Activated CD8-positive, alpha-beta memory T cell treated with anti-CD3 and anti-CD28 coated beads, Interleukin-2, amount 50 U/mL, for 24 hours (primary cell): ENCODE results near the gene HYCC1.

Source experiments
- DNase-seq: peaks from one replicate; pipeline ENCODE4 v3.0.0-alpha.2; 2020; ENCODE audit errors: extremely low read depth

HYCC1 gene

DNA sequence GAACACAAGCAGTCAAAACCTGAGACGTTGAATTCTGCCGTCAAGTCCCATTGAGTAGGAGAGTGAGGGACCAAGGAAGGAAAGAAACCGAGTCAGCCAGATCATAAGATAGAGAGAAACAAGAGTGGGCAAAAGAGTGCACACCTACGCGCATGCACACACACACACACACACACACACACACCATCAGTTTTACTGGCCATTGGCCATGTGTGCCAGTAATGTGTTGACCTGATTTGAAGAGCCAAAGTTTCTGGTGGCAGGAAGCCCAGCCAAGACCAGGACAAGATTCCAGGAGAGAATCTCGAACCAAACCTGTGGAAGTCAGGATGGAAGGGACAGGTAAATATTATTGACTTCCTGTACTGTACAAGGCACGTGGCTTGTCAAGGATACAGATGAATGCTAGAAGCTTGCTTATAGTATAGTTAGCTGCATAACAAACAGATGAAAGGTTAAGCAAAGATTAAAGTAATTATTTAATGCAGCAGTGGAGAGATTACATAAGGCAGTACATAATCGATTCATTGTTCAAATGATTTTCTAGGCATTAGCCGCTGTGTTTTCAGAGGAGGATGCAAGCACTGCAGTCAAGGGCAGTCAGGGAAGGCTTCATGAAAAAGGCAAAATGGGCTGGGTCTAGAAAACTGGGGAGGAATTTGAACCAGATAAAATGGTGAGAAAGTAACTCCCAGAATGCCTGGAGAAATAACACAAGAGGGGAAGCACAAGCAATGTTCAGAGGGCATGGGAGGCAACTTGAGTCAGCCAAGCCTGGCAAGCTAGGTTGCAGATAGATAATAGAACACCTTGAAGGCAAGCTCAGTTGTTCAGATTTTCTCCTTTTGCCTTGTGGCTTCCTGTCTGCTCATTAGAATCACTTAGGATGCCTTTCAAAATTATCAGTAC is 2.7 kb upstream of the HYCC1 start:
- no peak for DNase-seq

DNA sequence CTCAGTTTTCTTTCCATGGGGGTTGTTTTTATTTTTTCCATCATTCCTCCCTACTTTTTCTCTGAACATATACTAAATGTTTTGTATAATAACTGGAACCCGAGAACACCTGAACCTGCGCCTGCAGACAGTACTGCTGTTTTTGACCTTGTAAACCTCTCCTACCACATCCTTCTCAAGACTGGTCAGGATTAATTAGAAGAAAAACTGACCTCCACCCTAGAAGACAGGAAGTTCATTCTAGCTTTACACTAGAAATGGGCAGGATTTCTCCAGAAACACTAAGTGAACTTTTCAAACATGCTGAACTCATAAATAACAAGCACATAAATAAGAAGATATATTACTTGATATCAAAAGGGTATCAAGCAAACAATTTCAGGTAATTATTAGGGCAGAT is 751 bp upstream of the HYCC1 start:
- no peak for DNase-seq

DNA sequence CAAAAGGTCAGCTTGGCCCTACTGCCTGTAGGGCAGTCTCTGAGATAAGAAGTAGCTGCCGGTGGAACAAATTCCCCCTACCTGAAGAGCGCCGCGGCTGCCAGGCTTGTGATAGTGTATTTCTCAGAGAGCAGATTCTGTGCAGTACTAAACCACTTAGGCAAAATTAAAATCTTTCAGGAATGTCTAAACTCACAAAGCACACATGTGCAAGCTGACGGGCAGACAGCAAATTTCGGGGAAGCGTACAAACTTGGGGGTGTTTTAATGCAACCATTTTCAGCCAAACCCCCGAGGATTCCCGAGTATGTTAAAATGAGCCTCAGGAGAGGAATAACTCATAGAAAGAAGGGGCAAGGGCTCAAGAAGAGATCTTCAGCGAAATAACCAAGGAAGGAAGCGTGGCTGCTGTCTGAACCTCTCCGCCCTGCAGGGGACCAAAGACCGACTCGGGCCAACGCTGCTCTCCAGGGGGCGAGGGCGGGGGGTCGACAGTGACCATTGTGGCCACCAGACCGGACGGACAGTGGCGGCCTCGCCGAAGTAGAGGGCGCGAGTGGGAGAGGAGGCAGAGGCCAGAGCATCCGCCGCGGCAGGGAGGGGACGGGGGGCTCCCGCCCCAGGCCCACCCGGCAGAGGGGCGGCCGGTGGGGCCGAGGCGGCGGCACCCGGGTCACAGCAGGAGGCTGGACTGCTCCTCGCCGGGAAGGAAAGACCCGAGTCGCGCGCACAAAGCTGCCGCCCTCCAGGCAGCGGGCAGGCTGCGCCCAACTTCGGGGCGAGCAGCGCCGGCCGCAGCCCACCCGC is 819 bp downstream of the HYCC1 start:
- DNase-seq = no peak

DNA sequence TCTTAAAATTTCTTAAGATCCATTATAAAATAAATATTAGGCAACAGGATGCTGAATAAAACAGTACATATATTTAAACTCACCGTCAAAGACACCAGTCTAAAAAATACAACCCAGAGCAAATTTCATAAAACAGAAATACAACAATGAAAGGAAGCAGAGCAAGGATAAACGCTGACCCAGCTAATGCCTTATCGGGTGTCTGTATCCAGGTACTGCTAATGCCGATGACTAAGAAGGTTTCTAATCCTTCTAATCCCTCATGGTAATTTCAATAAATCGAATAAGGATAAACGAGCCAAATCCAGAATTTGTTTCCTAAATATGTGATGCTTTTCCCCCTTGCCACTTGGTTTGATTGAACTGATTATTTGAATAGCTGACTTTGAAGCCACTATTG is 1.7 kb downstream of the HYCC1 start:
- no peak for DNase-seq

DNA sequence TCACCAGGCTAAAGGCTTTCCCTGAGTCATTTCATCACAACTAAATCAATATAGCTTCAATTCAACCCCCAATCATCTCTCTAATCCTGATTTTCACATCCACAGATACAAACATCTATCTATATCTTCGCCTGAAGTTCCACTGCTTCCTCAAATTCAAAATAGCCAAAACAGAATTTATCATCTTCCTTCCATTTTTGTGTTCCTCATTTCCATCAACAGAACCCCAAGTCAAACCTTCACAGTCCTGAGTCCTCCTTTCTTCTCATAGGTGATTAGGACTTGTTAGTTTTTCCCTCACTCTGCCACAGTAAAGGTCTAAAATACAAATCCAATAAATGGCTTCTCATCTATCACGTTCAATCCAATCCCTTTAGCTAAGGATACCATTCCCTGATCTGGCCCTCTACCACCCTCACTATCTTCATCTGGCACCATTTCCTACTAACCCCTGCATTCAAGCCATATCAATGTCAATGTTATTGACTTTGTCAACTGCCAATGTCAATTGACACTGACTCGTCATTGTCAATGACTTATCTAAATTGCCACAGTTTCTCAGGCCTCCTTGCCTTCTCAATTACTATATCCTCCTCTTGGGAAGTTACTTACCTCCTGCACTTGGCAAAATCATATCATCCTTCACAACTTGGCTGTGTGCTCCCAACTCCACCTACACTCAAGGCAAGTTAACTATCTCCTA is 2.6 kb downstream of the HYCC1 start:
- no peak for DNase-seq

DNA sequence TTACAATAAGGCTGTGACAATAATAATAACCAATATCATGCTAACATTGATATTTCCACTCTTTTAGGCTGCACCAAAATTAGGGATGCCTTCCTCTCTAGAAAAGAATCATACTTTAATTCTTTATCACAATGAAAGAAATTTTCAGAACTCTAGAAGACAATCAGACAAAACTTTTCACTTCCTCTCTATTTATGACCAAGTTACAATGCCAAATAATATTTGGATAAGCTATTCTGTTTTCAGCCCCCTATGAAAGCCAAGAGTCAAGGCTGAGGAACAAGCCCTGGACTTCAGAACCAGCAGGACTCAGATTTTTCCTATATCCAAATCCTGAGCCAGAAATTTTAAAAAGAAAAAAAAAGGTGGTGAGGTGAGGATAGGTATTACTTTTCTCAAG is 4.6 kb downstream of the HYCC1 start:
- DNase-seq = no peak

DNA sequence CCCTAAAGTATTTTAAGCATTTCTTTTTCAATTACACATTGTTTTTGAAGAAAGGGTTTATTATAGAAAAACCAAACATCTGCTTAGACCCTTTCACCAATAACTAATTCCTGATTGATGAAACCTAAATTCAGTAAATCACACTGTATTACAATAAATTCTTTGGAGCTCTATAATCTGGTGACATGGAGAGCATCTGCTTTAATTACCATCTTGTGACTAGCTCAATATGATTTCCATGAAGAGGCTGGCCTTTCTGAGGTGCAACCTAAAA is 9.7 kb downstream of the HYCC1 start:
- DNase-seq = no peak

DNA sequence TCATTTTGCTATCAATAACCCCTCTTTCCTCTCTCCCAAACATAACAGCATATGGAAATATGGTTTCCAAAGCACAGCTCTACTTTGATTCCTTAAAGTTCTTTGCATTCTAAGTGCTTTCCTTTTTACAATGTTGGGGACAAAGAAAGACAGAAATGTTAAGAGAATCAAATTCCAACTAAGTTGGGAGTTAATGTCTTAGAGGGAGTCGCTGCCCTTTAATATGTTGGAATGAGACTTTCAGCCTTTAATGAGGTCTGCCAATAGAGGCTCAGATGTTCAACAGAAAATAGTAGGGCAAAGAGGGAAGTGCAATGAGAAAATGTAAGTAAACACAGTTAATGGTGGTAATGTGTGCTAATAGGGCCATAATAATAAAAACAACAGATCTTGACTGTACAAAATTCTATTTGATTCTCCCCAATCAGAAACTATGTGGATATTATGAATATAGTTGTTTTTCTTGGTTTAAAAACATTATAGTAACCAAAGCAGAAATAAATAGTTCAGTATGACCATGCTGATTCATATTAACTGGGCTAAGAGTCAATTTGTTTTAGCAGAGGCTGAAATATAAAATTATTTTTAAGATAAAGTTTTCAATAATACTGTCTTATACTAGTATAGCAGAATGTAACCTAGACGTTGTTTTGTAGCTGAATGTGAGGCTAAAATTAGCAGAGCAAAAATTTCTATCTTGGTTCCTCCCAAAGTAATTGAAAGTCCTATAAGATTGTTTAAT is 10.3 kb downstream of the HYCC1 start:
- no peak for DNase-seq

DNA sequence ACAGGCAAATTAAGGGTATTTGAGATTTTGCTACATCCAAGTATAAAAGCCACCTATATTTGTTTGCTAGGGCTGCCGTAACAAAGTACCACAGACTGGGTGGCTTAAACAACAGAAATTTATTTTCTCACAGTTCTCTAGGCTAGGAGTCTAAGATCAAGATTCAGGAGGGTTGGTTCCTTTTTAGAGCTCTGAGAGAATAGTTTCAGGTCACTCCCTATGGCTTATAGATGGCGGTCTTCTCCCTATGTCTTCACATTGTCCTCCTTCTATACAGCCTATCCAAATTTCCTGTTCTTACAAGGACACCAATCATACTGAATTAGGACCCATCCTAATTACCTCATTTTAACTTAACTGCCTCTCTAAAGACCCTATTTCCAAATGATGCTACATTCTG is 11.2 kb downstream of the HYCC1 start:
- no peak for DNase-seq

DNA sequence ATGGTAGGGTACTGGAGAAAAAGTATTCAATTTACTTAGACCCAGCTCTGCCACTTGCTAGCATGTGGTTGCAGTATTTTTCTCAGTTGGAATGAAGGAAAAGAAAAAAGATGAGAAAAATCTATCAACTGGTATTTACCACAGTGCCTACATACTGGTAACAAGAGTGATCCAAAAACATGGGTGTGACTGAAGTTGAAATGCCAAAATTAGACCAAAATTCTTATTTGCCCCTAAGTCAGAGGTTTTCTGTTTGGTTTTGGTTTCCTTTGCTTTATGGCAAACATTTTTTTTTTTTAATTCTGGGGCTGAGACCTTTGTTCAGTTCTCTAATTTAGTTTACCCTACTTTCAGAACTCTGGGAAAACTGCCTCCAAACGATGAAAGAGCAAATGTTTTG is 12.3 kb downstream of the HYCC1 start:
- DNase-seq = no peak

DNA sequence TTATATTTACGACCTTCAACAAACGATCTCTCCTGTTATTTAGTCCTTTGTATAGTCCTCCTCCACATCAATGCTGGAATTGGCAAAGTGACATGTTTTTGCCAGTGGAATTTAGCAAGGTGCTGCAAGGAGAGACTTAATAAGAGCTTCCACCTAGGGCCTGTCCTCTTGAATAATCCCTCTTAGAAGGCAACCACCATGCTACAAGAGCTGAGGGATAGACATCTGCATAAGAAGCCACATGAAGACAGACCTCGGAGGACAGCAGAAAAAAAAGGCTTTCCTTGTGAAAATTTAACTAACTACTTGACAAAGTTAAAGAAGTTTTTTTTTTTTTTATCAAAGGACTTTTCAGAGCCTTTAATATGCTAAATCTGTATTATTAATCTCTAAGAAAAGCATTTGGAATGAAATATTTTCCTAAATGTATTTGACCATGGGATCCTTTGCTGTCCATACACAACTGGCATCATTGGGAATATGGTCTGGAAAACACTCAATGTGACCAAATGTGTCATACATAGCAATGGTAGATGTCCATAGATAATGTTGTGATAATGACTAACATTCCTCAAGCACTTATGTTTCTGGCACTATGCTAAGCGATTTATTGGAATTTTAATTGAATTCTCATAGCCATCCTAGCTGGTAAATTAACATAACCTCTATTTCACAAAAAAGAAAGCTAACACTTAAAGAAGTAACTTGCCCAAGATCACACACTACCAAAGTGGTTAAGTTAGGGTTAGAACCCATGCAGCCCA is 13.2 kb downstream of the HYCC1 start:
- DNase-seq = no peak

DNA sequence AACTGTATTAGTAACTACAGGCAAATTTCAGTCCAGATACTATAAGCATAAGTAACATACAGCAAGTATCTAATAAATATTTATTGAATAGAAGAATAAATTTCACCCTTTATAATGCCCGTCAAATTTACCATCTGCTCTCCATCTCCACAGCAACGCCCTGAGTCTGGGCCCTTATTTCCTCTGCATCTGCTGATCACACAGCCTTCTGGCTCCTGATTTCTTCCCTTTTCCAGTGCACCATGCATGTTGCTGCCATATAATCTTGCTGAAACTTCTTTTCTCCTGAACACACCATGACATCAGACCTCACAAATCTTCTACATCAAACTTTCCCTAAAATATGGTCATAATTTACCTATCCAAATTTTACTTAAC is 15.4 kb downstream of the HYCC1 start:
- no peak for DNase-seq

DNA sequence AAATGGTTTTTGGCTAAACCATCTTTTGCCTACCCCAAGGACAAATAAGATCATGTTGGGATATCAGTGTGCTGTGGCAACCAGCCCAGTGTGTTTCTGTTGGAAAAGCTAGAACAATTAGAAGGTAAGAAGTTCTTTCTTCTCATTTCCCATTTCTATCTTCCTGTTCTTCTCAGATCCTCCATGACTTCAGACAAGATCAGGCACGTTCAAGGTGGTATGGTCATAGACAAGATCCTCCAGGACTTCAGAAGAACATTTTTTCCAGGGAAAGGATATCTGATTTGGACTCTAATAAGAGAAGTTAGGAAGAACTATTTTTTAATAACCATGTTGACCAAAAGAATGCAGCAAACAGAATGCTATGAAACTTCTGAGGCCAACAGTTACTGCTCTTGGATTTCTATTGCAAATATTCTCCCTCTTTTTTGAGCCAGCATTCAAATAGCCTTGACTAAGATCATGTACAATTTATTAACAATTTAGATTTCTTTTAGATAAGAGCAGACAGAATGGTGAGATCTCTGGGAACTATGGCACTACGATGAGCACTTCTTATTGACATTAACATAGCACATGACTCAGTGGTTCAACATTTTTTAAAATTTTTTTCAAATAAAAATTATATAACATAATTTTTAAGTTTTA is 15.9 kb downstream of the HYCC1 start:
- DNase-seq = no peak

DNA sequence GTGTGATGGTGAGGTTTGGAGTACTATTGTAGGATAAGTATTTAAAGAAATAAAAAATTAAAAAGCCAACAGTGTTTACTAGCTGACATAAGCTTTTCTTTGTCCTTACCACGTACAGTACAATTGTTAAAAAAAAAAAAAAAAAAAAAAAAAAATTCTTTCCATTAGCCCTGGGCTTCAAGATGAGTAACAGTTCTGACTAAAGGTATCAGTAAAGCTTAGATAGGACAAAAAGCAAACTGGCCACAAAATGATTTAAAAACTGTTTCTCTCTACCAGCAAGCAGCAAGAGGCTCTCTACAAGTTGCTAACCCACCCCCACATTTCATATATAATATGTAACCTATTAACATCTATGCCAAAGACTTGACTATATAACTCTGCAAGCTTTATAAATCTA is 17.5 kb downstream of the HYCC1 start:
- DNase-seq = no peak

DNA sequence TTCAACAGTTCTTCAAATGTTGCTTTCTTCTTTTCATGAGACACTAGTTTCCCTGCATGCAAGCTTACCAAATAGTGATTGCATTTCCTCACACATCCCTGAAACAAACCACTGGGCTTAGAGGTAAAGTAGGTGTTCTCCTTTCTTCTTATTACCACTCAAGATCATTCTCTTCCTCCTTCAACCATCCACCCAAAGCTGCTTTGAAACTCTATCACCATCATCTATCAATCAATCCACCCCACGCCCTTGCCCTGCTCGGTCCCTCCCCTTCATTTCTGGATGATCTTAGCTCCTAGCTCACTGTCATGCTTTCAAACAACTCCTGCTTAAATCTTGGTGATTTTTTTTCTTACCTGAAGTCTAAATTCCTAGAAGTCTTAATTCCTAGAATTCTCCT is 18.9 kb downstream of the HYCC1 start:
- DNase-seq = no peak

DNA sequence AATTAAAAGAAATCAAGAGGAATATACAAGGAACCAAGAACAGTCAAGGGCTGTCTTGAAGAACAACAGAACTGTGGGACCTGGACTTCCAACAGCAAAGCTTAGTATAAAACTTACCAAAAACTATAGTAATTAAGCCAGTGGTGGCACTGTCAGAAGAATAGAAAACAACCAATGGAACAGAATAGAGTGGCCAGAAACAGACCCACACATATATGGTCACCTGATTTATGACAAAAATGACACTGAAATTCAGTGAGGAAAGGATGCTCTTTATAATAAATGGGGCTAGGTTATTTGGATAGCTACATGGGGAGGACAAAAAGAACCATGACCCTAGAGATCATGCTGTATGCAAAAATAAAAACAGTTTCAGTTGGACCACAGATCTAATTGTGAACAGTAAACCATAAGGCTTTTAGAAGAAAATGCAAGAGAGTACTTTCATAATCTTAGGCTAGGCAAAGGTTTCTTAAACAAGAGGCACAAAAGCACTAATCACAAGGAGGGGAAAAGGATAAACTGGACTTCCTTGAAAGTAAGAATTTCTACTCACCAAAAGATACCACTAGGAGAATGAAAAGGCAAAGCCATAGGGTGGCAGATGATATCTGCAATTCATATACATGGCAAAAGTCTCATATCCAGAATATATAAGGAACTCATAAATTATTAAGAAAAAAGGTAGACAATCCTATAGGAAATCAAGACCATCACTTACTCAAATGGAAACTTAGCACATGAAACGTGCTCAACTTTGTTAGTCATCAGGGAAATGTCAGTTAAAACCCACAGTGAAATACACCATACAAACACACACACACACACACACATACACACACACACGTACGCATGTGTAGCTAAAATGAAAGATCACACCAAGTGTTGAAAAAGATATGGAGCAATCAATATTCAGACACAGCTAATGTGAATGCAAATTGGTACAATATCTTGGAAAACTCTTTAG is 20.8 kb downstream of the HYCC1 start:
- DNase-seq = no peak

DNA sequence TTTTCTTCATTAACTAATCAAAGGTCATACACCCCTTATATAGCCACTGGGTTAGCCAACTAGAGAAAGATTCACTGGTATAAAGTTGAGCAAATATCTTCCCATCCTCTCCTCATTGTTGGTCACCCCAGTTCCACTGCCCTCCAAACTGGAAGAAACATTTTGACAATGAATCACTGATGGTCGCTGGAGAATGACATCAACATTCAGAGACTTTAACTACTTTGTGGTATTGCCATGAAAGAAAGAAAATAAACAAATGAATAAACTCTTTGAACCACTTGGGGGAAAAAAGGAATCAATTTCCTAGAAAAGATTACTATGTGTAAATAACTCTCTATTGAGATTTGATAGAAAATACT is 23.4 kb downstream of the HYCC1 start:
- no peak for DNase-seq

DNA sequence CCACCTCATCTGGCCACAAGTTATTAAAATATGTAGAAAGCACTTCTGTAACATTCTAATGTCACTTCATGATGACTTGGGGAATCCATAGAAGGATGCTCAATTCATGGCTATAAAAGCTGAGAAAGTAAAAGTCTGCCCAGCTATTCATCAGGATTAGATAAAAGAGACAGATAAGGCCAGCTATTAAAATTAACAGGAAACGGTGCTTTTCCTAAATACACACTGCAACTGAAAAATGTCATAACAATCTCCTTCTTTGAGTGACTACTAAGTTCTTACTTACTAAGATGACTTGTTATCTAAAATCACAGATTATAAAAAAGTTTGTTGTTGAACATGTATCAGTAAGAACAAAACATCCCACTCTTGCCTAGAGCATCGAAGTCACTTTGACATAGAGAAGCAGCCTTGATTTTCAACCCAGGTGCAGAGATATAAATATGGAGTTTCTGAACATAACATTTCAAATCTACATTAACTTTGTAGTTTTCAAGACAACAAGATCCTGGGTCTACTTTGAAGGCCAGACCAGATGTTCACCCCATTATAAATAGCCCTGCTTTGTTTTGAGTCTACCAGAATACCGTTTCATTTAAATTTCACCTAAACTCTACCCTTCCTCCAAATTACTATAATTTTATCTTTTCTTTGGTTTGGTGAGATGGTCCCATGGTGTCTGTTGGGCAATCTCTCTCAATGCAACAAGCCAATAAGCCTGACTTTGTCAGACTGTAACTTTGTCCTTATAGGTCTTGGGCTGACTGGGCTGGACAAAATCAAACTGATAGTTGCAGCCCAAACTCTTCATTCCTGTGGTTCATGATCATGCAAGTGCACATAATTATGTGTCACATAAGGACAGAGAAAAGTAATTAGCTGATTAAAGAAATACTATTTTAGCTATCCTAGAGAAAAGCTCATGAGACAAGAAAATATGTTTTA is 24.0 kb downstream of the HYCC1 start:
- DNase-seq = no peak

DNA sequence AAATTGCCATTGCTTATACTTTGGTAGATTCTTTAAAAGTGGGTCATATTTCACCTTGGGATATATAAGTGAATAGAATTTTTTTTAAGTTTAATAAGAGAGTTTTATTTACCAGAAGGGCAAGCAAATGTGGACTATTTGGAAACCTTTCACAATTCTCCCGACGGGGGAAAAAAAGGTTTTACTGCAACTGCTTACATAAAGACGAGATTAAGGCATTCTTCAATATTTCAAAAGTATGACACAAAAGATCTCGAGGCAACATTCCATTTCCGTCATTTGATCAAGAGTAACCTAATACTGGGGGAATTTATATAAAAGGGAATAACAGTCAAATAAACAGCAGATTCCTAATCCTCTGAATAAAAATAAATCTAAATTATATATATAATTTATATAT is 28.5 kb downstream of the HYCC1 start:
- no peak for DNase-seq
